ENCODE data around the gene NUP214. TPM values are rescaled to one million over a fixed set of nuclear protein-coding genes. Genes with fewer than 3 reads are reported as not detected.

NUP214 gene
- total and polyA plus RNA-seq, 2 of the 8 experiments (the other 6 are each of a cell fraction or from before 2014, with no cell fraction given): 28.6 to 50.2 TPM

DNA sequence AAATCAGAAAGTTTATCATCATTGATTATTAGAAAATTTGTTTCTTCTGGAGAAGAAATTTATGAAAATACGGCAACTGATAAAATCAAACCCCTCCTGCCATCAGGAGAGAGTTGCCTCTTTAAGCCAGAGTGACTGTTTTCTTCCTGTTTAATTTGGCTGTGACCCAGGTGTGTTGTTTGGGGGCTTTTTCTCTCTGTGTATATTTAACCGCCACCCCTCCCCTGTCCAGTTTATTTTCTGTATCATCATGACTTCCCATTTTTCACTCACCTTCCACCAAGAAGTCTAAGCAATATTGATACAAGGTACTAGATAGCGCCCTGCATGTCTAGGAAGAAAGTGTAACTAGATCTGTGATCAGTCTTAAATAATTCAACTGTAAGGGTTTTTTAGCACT is 100.8 kb downstream of the NUP214 start:
- Histone ChIP-seq H3K23me2 (ENCODE audit: low read depth, low read length) (peaks cover 1% of the 10 kb centered on the region; the same call in 1 of the 2 replicates), H3K4me1 (replicated peaks in 1 of 4; ENCODE audit: control insufficient read depth in 3 of 4, insufficient read depth in 4 of 4, low read length in 3 of 4) (peaks cover 8 to 16% (median 12%) of the 10 kb centered on the region in 4 experiments; a peak in 6 of 7 replicates), H3K79me2 (ENCODE audit: control insufficient read depth in 1 of 2, insufficient read depth in 2 of 2, low read length in 2 of 2) (no peaks in the 10 kb centered on the region), H3K14ac (ENCODE audit: insufficient read length) (no peak overlapping the region), H4K91ac (replicated peaks; ENCODE audit: insufficient read length, low read length) (no peak overlapping the region), H2BK15ac (ENCODE audit: low read length) (no peak overlapping the region), H3K23ac (ENCODE audit: insufficient read length) (no peak overlapping the region), H3K18ac (ENCODE audit: extremely low read depth, low read length) (no peak overlapping the region), H3K4me2 (ENCODE audit: insufficient read depth in 1 of 2, low read depth in 2 of 2, low read length in 2 of 2) (no peak overlapping the region), H2BK20ac (ENCODE audit: low read length) (no peak overlapping the region), H4K8ac (ENCODE audit: extremely low read depth, insufficient read depth, low read length) (no peak overlapping the region), H3K27me3 (replicated peaks in 1 of 4; ENCODE audit: control insufficient read depth in 3 of 4, extremely low read depth in 1 of 4, insufficient read depth in 3 of 4, low read length in 3 of 4) (no peaks in the 10 kb centered on the region), H4K20me1 (replicated peaks in 1 of 2; ENCODE audit: control insufficient read depth in 1 of 2, insufficient read depth in 2 of 2, low read length in 2 of 2) (no peaks in the 10 kb centered on the region), H2BK5ac (ENCODE audit: low read depth, low read length) (no peak overlapping the region), H3K4me3 (ENCODE audit: extremely low read depth in 1 of 4, insufficient read depth in 2 of 4, low read depth in 3 of 4, low read length in 4 of 4) (no peak overlapping the region), H3K56ac (replicated peaks; ENCODE audit: insufficient read length, low read depth, low read length) (no peak overlapping the region), H4K5ac (ENCODE audit: insufficient read length, low read depth, low read length) (no peak overlapping the region), H2AK5ac (ENCODE audit: low read depth, low read length) (no peak overlapping the region), H2BK12ac (ENCODE audit: low read depth, low read length) (no peak overlapping the region), H3K36me3 (ENCODE audit: control insufficient read depth in 2 of 4, insufficient read depth in 4 of 4, low read length in 3 of 4) (peaks cover 0 to 9% (median 6%) of the 10 kb centered on the region in 4 experiments; a peak in 5 of 8 replicates), H3K27ac (ENCODE audit: low read depth, low read length) (no peak overlapping the region), H3K4ac (replicated peaks; ENCODE audit: insufficient read length, low read depth, low read length) (no peak overlapping the region), H2AFZ (ENCODE audit: low read length) (no peak overlapping the region), H2BK120ac (replicated peaks; ENCODE audit: low read depth, low read length) (no peak overlapping the region), H3K79me1 (ENCODE audit: low read depth, low read length) (no peaks in the 10 kb centered on the region), H3K9me3 (ENCODE audit: insufficient read depth in 2 of 2, low read depth in 1 of 2, low read length in 1 of 2) (no peaks in the 10 kb centered on the region), H3K9ac (replicated peaks in 1 of 4; ENCODE audit: extremely low read depth in 1 of 4, low read depth in 3 of 4, low read length in 3 of 4) (no peak overlapping the region)
- FAIRE-seq (no peak), DNase-seq (ENCODE audit: low read depth in 1 of 2, low spot score in 2 of 2) (no peak)
- no peak for TF ChIP-seq EP300 (IDR thresholded peaks at IDR 0.05; ENCODE audit: borderline replicate concordance in 1 of 2, low read depth in 2 of 2, low read length in 2 of 2)
- no peak for TF ChIP-seq TAF1 (IDR thresholded peaks at IDR 0.05; ENCODE audit: low read depth, low read length)
- TF ChIP-seq EGR1 (IDR thresholded peaks at IDR 0.05; ENCODE audit: borderline replicate concordance, low read depth, low read length): no peak
- CTCF ChIA-PET (ENCODE audit: partially characterized antibody): no interaction called here
- POLR2A ChIA-PET (ENCODE audit: partially characterized antibody): interaction anchor here (2.9 kb wide), 1 partner anchor 11 kb away, joined by 18 read pairs; no protein-coding TSS in a partner anchor
- 84% methylated on average over 3 of the region's 3 CpGs; no CpG with 5 or more reads in 1 of the 2 experiments for WGBS, 2 experiments (ENCODE audit: extremely low coverage in 1 of 2, insufficient coverage in 1 of 2, insufficient read length in 1 of 2, insufficient replicate concordance in 2 of 2, low coverage in 1 of 2, low lambda C conversion rate in 2 of 2, missing lambda C conversion rate in 1 of 2)

All from H1 (cell line).